Stomach (tissue), 9 donors: ENCODE data around the gene IRF5. TPM values are rescaled to one million over a fixed set of nuclear protein-coding genes. Genes with fewer than 3 reads are reported as not detected.

Source experiments
- DNase-seq, 2 donors: peaks; one replicate each; pipeline versions ENCODE4 v3.0.0 to v3.0.0-alpha.2; 2013 to 2019
- H3K27ac ChIP-seq, 5 donors: fragments of 200-600 bp in 4 of 5; sonication (generic) in 4 of 5; one replicate each; pipeline ENCODE4 v1.5.1; 2013 to 2019; ENCODE audit warnings: mild to moderate bottlenecking in 1 of 5, moderate library complexity in 1 of 5
- H3K27me3 ChIP-seq, 3 donors: fragments of 200-600 bp; sonication (generic); one replicate each; pipeline ENCODE4 v1.5.1; 2017 to 2019; ENCODE audit warnings: mixed run types in 1 of 3
- H3K36me3 ChIP-seq, 4 donors: fragments of 200-600 bp; sonication (generic); 1 replicate in 3 of 4; 2 replicates in 1 of 4; pipeline ENCODE4 v1.5.1; 2016 to 2019
- H3K4me1 ChIP-seq, 4 donors: fragments of 200-600 bp; sonication (generic); one replicate each; pipeline ENCODE4 v1.5.1; 2016 to 2019
- H3K4me3 ChIP-seq, 4 donors: fragments of 200-600 bp; sonication (generic) in 3 of 4; one replicate each; pipeline ENCODE4 v1.5.1; 2016 to 2019; ENCODE audit warnings: mild to moderate bottlenecking in 1 of 4
- H3K9me3 ChIP-seq, 4 donors: fragments of 200-600 bp; sonication (generic); one replicate each; pipeline ENCODE4 v1.5.1; 2016 to 2019
- EP300 ChIP-seq: sonication (generic); formaldehyde crosslinking; IDR thresholded peaks from one replicate; pipeline ENCODE4 v1.6.1; 2017; ENCODE audit warnings: antibody characterized with exemption
- POLR2A ChIP-seq, 4 donors: fragments of 450-650 bp; IDR thresholded peaks; one replicate each; pipeline ENCODE4 v1.6.1; 2016; ENCODE audit warnings: antibody characterized with exemption in 4 of 4, control low read depth in 2 of 4, mild to moderate bottlenecking in 1 of 4, moderate library complexity in 1 of 4
- POLR2AphosphoS5 ChIP-seq, 3 donors: sonication (generic); formaldehyde crosslinking; IDR thresholded peaks; one replicate each; pipeline ENCODE4 v1.6.1; 2016; ENCODE audit warnings: antibody characterized with exemption in 3 of 3
- WGBS, 5 donors: extraction: QIAGEN DNeasy Blood & Tissue Kit in 3 of 5; methylation state at CpG; one replicate each; pipeline versions ENCODE4 v1.1.5 to v1.1.7; 2013 to 2018; 5-methylcytosine and 5-hydroxymethylcytosine counted together
- intact Hi-C: fragments of 100-400 bp; cut with DNase I; formaldehyde crosslinking; loops from one replicate; pipeline ENCODE4 v1.15.1; 2023; ENCODE audit warnings: low total_unique reads
- polyA plus RNA-seq, 3 donors: library from polyadenylated mRNA; stranded (reverse); fragments of 200-250 nt; gene quantifications; one replicate each; pipeline ENCODE4 v1.2.3, GENCODE V29; 2013
- total RNA-seq, 5 donors: library from RNA; depleted of rRNA; stranded (reverse); fragments of >200 nt; gene quantifications; one replicate each; pipeline versions ENCODE4 v1.1.0 to v1.2.3, GENCODE V29; 2014 to 2016
- TF ChIP-seq, protein P1 (sequence below), 7 experiments: fragments of 450-650 bp in 4 of 7; fragments of 200-600 bp in 3 of 7; sonication (generic) in 3 of 7; IDR thresholded peaks; one replicate each; pipeline ENCODE4 v1.5.1; 2016 to 2019; ENCODE audit warnings: antibody characterized with exemption in 7 of 7, control low read depth in 2 of 7, mild to moderate bottlenecking in 1 of 7
- donor health status: healthy with polysubstance abuse.
- donor health status: Bipolar disorder and iron deficiency.
- donor health status: healthy.

IRF5 gene
- total and polyA plus RNA-seq, 8 donors = 2.2 to 13.8 (median 4.7) TPM

DNA sequence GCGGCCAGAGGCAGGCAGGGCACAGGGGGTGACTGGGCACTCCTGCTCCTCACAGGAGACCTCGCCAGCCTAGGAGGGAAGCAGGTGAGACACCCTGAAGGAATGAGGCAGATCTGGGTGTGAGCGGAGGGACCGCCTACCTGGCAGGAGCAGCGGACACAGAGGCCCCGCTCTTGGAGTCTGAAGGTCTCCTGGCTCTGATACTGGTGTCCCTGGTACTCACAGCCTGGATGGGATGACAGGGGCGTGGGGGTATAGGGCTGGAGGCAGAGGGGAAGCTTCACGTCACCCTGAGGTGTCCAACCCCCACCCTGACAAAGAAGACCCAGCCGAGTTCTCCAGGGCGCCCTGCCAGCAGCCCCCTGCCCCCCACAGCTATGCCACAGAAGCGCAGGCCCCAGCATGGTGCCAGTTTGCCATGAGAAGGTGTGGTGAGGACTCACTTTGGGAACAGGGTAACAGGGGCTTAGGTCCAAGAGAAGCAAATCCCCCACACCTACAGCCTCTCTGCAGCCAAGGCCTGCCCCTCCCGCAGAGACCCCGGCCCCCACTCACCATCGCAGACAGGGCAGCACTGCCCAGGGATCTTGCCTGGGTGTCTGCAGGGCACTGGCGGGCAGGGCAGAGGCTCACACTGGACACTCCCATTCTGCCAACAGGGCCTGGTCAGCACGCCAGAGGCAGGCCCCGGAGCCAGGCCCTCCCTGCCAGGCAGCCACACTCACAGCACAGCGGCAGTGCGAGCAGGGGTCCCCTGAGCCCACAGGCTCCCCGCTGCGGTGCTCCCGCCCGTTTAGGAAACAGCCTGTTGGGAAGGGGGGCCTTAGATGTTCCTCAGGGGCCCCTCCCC lies 44.3 kb upstream of the IRF5 start:
- peak in 2 of 3 donors; percentile 18 to 32 for TF ChIP-seq POLR2AphosphoS5 (IDR thresholded peaks at IDR 0.05)
- TF ChIP-seq, protein P1, sequence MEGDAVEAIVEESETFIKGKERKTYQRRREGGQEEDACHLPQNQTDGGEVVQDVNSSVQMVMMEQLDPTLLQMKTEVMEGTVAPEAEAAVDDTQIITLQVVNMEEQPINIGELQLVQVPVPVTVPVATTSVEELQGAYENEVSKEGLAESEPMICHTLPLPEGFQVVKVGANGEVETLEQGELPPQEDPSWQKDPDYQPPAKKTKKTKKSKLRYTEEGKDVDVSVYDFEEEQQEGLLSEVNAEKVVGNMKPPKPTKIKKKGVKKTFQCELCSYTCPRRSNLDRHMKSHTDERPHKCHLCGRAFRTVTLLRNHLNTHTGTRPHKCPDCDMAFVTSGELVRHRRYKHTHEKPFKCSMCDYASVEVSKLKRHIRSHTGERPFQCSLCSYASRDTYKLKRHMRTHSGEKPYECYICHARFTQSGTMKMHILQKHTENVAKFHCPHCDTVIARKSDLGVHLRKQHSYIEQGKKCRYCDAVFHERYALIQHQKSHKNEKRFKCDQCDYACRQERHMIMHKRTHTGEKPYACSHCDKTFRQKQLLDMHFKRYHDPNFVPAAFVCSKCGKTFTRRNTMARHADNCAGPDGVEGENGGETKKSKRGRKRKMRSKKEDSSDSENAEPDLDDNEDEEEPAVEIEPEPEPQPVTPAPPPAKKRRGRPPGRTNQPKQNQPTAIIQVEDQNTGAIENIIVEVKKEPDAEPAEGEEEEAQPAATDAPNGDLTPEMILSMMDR (IDR thresholded peaks at IDR 0.05) = no peak
- peak; percentile 49 to 55 for DNase-seq
- Histone ChIP-seq H3K9me3 (no peaks in the 10 kb centered on the region), H3K4me1 (peaks cover 9 to 27% (median 13%) of the 10 kb centered on the region in 4 donors), H3K36me3 (no peaks in the 10 kb centered on the region), H3K27ac (peak overlapping the region in 1 of 5 donors; percentile 1), H3K4me3 (peak overlapping the region in 1 of 4 donors; percentile 3), H3K27me3 (peaks cover 0 to 38% (median 17%) of the 10 kb centered on the region in 3 donors)
- intact Hi-C loops = no loop called here
- WGBS, 5 donors = 70 to 76% (median 75%) methylated on average over 13 to 23 of the region's 23 CpGs

DNA sequence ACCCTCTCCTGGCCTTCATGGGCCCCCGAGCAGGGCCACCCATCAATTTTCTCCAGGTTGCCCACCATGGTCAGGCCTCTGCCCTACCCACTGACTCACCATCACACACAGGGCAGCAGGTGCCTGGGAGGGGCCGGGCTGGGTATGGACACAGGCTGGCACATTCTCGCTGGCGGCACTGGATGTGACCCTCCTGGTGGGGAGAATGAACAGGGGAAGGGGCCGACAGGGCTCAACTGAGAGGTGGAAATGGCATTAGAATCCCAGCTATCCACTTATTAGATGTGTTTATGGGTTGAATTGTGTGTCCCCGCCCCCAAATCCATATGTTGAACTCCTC lies 43.7 kb upstream of the IRF5 start:
- H3K4me3 ChIP-seq = no peak overlapping the region
- intact Hi-C loops = no loop called here
- no peaks in the 10 kb centered on the region for H3K36me3 ChIP-seq
- no peak for DNase-seq
- peaks cover 0 to 32% (median 17%) of the 10 kb centered on the region in 3 donors for H3K27me3 ChIP-seq
- peak overlapping the region in 1 of 5 donors; percentile 1 for H3K27ac ChIP-seq
- H3K9me3 ChIP-seq = peaks cover 0 to under 1% (median 0%) of the 10 kb centered on the region in 4 donors
- TF ChIP-seq POLR2AphosphoS5 (IDR thresholded peaks at IDR 0.05) (no peak), EP300 (no peak), POLR2A (IDR thresholded peaks at IDR 0.05) (no peak)
- TF ChIP-seq, protein P1 (IDR thresholded peaks at IDR 0.05) = no peak
- WGBS, 5 donors = 74 to 93% (median 91%) methylated on average over 2 to 6 of the region's 6 CpGs
- H3K4me1 ChIP-seq = peaks cover 9 to 27% (median 13%) of the 10 kb centered on the region in 4 donors

DNA sequence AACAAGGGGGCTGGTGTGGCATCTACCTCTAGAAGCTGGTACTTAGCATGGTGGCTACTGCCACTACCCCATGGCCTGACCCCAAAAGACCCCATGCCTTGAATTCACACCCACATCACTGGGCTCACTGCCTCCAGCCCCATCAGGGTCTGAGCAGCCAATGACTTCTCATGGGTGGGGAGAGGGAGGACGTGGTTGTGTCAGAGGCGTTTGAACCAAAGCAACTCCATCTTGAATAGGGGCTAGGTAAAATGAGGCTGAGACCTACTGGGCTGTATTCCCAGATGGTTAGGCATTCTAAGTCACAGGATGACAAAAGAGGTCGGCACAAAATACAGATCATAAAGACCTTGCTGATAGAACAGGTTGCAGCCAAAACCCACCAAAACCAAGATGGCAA lies 42.4 kb upstream of the IRF5 start:
- no peak for DNase-seq
- WGBS, 5 donors = 74 to 87% (median 86%) methylated on average over 3 of the region's 3 CpGs

DNA sequence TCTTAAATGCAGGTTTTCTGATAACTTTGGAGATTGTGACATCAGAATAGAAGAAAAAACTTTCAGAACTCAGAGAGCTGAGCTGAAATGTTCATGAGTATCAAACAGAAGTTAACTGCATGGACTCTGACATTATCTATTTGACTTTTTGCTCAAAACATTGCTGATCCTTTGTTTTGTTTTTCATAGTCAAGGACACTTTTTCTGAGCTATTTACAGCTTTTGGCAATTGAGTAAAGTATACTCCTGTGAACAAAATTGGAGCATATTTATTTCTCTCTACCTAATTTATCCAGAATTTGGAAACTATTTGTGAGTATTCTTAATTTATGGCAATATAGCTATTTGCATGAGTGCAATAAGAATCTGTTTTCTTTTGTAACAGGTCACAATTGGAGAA lies 38.3 kb upstream of the IRF5 start:
- no peak overlapping the region for H3K4me3 ChIP-seq
- no peak overlapping the region for H3K27ac ChIP-seq
- H3K27me3 ChIP-seq = peaks cover 0 to 10% (median 0%) of the 10 kb centered on the region in 3 donors
- intact Hi-C loops = no loop called here
- peaks cover 0 to 12% (median 1%) of the 10 kb centered on the region in 4 donors for H3K4me1 ChIP-seq
- H3K36me3 ChIP-seq = no peaks in the 10 kb centered on the region
- no peak for DNase-seq
- TF ChIP-seq POLR2AphosphoS5 (IDR thresholded peaks at IDR 0.05) (no peak), EP300 (no peak), POLR2A (IDR thresholded peaks at IDR 0.05) (no peak)
- TF ChIP-seq, protein P1 (IDR thresholded peaks at IDR 0.05) = no peak
- H3K9me3 ChIP-seq = peaks cover 0 to 9% (median 0%) of the 10 kb centered on the region in 4 donors

More for the DNA sequence above, 42.4 kb upstream of the IRF5 start:
- Histone ChIP-seq H3K4me1 (peaks cover 9 to 27% (median 13%) of the 10 kb centered on the region in 4 donors), H3K27ac (no peak overlapping the region), H3K4me3 (no peak overlapping the region), H3K36me3 (no peaks in the 10 kb centered on the region), H3K9me3 (peaks cover 0 to 9% (median 0%) of the 10 kb centered on the region in 4 donors), H3K27me3 (peaks cover 0 to 25% (median 14%) of the 10 kb centered on the region in 3 donors)
- TF ChIP-seq, protein P1 (IDR thresholded peaks at IDR 0.05) = no peak
- TF ChIP-seq POLR2A (IDR thresholded peaks at IDR 0.05) (no peak), EP300 (no peak), POLR2AphosphoS5 (IDR thresholded peaks at IDR 0.05) (no peak)
- intact Hi-C loops = no loop called here
